BLaER1 treated with 17β-estradiol and CSF1 and Interleukin-3, amounts not matched to agents 10 nM and 100 nM (cell line): Measurements from ENCODE around the gene RERE.

Experiments
- H3K27ac ChIP-seq, 11 experiments: shearing (Covaris generic); formaldehyde crosslinking; 2 replicates each; pipeline ENCODE4 v1.8.1; 2022
- H3K27me3 ChIP-seq, 11 experiments: shearing (Covaris generic); formaldehyde crosslinking; 2 replicates each; pipeline ENCODE4 v1.8.1; 2022
- H3K36me3 ChIP-seq, 11 experiments: shearing (Covaris generic); formaldehyde crosslinking; 2 replicates each; pipeline ENCODE4 v1.8.1; 2022
- H3K4me1 ChIP-seq, 10 experiments: shearing (Covaris generic); formaldehyde crosslinking; 2 replicates each; pipeline ENCODE4 v1.8.1; 2022
- H3K4me2 ChIP-seq, 11 experiments: shearing (Covaris generic); formaldehyde crosslinking; 2 replicates each; pipeline ENCODE4 v1.8.1; 2022
- H3K4me3 ChIP-seq, 10 experiments: shearing (Covaris generic); formaldehyde crosslinking; 2 replicates each; pipeline ENCODE4 v1.8.1; 2022
- H3K9ac ChIP-seq, 11 experiments: shearing (Covaris generic); formaldehyde crosslinking; 2 replicates each; pipeline ENCODE4 v1.8.1; 2022
- H3K9me3 ChIP-seq, 11 experiments: shearing (Covaris generic); formaldehyde crosslinking; replicated peaks in 1 of 11; 2 replicates each; pipeline ENCODE4 v1.8.1; 2022
- H4K20me1 ChIP-seq, 11 experiments: shearing (Covaris generic); formaldehyde crosslinking; 2 replicates each; pipeline ENCODE4 v1.8.1; 2022
- Cebpa-rat ChIP-seq, 11 experiments: shearing (Covaris generic); IDR thresholded peaks; 2 replicates each; pipeline ENCODE4 v1.8.1; 2022

Gene RERE

GRCh38 chr1:8370905-8371315 is 446.5 kb downstream of the RERE start:
- H4K20me1 ChIP-seq: peaks cover 89 to 100% (median 99%) of the 10 kb centered on the region in 11 experiments
- peaks cover 35 to 77% (median 54%) of the 10 kb centered on the region in 11 experiments for H3K36me3 ChIP-seq
- no peak overlapping the region for H3K9ac ChIP-seq
- peaks cover 35 to 78% (median 57%) of the 10 kb centered on the region in 10 experiments for H3K4me1 ChIP-seq
- TF ChIP-seq Cebpa-rat (IDR thresholded peaks at IDR 0.05): no peak
- no peaks in the 10 kb centered on the region for H3K27me3 ChIP-seq
- H3K27ac ChIP-seq: no peak overlapping the region
- peaks cover 0 to 10% (median 0%) of the 10 kb centered on the region in 11 experiments; a peak in 6 of 22 replicates for H3K9me3 ChIP-seq
- H3K4me2 ChIP-seq: peak overlapping the region; percentile 31 to 65 (median 51)
- H3K4me3 ChIP-seq: no peak overlapping the region

- TF ChIP-seq Cebpa-rat (IDR thresholded peaks at IDR 0.05): no peak
- H3K9ac ChIP-seq: no peak overlapping the region
- H4K20me1 ChIP-seq: peaks cover 94 to 100% (median 100%) of the 10 kb centered on the region in 11 experiments
- H3K4me3 ChIP-seq: no peak overlapping the region
- no peak overlapping the region for H3K27ac ChIP-seq
- peaks cover 41 to 82% (median 59%) of the 10 kb centered on the region in 11 experiments for H3K36me3 ChIP-seq
- H3K4me1 ChIP-seq: peaks cover 35 to 78% (median 57%) of the 10 kb centered on the region in 10 experiments
- peak overlapping the region; percentile 31 to 65 (median 51); a peak in 16 of 22 replicates for H3K4me2 ChIP-seq
- no peaks in the 10 kb centered on the region for H3K27me3 ChIP-seq
- peaks cover 0 to 5% (median 0%) of the 10 kb centered on the region in 11 experiments; a peak in 5 of 22 replicates for H3K9me3 ChIP-seq
Measured at GRCh38 chr1:8370046-8370881, 447.2 kb downstream of the RERE start.

GRCh38 chr1:8368956-8369639 is 448.3 kb downstream of the RERE start:
- H4K20me1 ChIP-seq: peaks cover 88 to 99% (median 98%) of the 10 kb centered on the region in 11 experiments

DNA sequence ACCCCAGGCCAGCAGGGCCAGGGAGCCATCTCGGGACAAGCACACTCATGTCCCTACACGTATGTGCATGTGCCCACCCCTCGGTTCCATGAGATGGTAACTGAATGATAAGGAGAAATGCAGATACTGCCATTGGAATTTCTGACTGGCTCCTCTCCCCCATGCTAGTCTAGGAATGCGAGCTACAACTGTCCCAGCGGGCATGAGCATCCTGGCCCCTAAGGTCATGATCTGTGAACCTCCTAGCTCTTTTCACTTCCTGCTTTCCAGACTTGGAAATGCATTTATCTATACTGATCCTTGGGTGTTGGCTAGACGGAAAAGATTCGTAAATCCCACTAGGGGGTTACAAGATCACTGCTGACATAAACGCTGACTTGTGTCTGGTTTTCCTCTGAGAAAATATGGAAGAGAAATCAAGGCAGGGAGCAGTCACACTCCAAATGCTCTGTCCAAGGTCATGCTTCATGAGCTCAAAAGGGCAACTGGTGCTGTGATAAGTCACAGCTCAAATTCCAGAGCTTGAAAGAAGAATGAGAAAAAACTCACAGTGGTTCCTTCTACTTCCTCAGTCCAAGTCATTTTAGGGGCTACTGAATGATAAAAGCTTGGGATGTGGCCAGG is 449.8 kb downstream of the RERE start:
- no peaks in the 10 kb centered on the region for H3K27me3 ChIP-seq
- no peak overlapping the region for H3K9ac ChIP-seq
- H3K9me3 ChIP-seq: no peaks in the 10 kb centered on the region
- H4K20me1 ChIP-seq: peaks cover 83 to 99% (median 98%) of the 10 kb centered on the region in 11 experiments
- no peak overlapping the region for H3K4me3 ChIP-seq
- H3K4me1 ChIP-seq: peaks cover 18 to 66% (median 52%) of the 10 kb centered on the region in 10 experiments
- TF ChIP-seq Cebpa-rat (IDR thresholded peaks at IDR 0.05): no peak
- 0 out of 22 replicates have a peak overlapping the region, but pooled peaks of 2 of the 11 experiments have one; percentile 32 to 34 for H3K27ac ChIP-seq
- H3K4me2 ChIP-seq: peak overlapping the region in 6 of 11 experiments; percentile 5 to 57 (median 21); a peak in 10 of 22 replicates
- H3K36me3 ChIP-seq: peaks cover 47 to 88% (median 66%) of the 10 kb centered on the region in 11 experiments

More at GRCh38 chr1:8368956-8369639, 448.3 kb downstream of the RERE start:
- H3K9ac ChIP-seq: 0 out of 22 replicates have a peak overlapping the region, but pooled peaks of 1 of the 11 experiments have one; percentile 14
- H3K4me1 ChIP-seq: peaks cover 27 to 74% (median 53%) of the 10 kb centered on the region in 10 experiments
- H3K4me2 ChIP-seq: no peak overlapping the region
- no peak for TF ChIP-seq Cebpa-rat (IDR thresholded peaks at IDR 0.05)
- no peaks in the 10 kb centered on the region for H3K27me3 ChIP-seq
- H3K9me3 ChIP-seq: no peaks in the 10 kb centered on the region
- no peak overlapping the region for H3K27ac ChIP-seq
- peaks cover 46 to 88% (median 63%) of the 10 kb centered on the region in 11 experiments for H3K36me3 ChIP-seq
- H3K4me3 ChIP-seq: no peak overlapping the region

- no peak for TF ChIP-seq Cebpa-rat (IDR thresholded peaks at IDR 0.05)
- no peaks in the 10 kb centered on the region for H3K27me3 ChIP-seq
- H3K4me1 ChIP-seq: peaks cover 3 to 47% (median 33%) of the 10 kb centered on the region in 10 experiments
- H3K9ac ChIP-seq: no peak overlapping the region
- no peak overlapping the region for H3K4me3 ChIP-seq
- H3K36me3 ChIP-seq: peaks cover 61 to 88% (median 69%) of the 10 kb centered on the region in 11 experiments
- H4K20me1 ChIP-seq: peaks cover 82 to 99% (median 97%) of the 10 kb centered on the region in 11 experiments
- no peak overlapping the region for H3K4me2 ChIP-seq
- no peaks in the 10 kb centered on the region for H3K9me3 ChIP-seq
- H3K27ac ChIP-seq: no peak overlapping the region
Measured at GRCh38 chr1:8365661-8366362, 451.6 kb downstream of the RERE start.

DNA sequence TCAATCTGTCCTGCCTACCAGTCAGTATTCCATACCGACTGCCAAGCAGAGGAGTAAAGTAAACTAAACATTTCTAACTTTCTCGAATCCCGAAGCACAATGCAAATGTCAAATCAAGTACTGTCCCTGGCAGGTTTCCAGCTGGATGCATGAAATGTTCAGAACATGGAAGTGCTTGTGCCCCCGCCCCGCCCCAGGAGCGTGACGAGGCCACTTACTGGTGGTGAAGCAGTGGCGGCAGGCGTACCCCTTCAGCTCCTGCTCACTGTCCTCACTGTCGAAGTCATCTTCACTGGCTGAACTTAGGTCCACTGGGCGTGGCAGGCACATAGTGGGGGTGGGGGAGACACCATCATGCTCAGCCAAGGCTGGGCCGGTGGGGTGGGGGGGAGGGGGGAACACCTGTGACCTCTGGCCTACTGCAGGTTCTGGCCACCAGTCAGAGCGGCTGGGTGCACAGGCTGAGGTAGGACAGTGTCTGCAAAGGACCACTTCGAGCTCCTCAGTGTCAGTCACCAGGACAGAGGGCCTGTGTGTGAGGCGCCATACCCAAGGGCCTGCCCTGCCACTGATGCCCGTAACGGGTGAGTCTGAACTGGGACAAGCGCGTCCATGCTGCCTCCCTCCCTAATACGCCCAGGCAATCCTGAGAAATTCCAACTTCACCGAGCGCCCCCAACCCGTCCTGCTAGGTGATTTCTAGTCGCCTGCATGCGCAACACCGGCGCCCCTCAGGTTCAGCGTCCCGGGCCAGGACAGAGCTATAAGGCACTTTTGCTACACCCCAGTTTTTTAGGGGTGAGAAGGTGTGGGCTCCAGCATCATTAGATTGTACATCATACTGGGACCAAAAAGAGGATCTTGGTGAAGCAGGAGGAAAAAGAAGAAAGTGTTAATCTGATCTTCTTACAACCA is 452.7 kb downstream of the RERE start:
- H4K20me1 ChIP-seq: peaks cover 72 to 94% (median 91%) of the 10 kb centered on the region in 11 experiments
- H3K4me1 ChIP-seq: peaks cover 0 to 37% (median 25%) of the 10 kb centered on the region in 10 experiments; a peak in 13 of 20 replicates
- no peaks in the 10 kb centered on the region for H3K9me3 ChIP-seq
- H3K27me3 ChIP-seq: no peaks in the 10 kb centered on the region
- peak overlapping the region in 2 of 11 experiments; percentile 7 to 37; a peak in 2 of 22 replicates for H3K4me2 ChIP-seq
- TF ChIP-seq Cebpa-rat (IDR thresholded peaks at IDR 0.05): no peak
- H3K36me3 ChIP-seq: peaks cover 68 to 82% (median 72%) of the 10 kb centered on the region in 11 experiments
- H3K27ac ChIP-seq: no peak overlapping the region
- H3K4me3 ChIP-seq: no peak overlapping the region
- no peak overlapping the region for H3K9ac ChIP-seq

GRCh38 chr1:8363767-8364301 is 453.6 kb downstream of the RERE start:
- Histone ChIP-seq H3K9ac (no peak overlapping the region), H3K4me2 (peak overlapping the region in 2 of 11 experiments; percentile 7 to 37; a peak in 2 of 22 replicates), H3K4me1 (peaks cover 0 to 33% (median 25%) of the 10 kb centered on the region in 10 experiments; a peak in 13 of 20 replicates), H3K36me3 (peaks cover 75 to 89% (median 82%) of the 10 kb centered on the region in 11 experiments), H3K27me3 (no peaks in the 10 kb centered on the region), H3K27ac (peak overlapping the region in 2 of 11 experiments; percentile 12 to 30; a peak in 2 of 22 replicates), H4K20me1 (peaks cover 72 to 94% (median 89%) of the 10 kb centered on the region in 11 experiments), H3K9me3 (no peaks in the 10 kb centered on the region), H3K4me3 (no peak overlapping the region)
- no peak for TF ChIP-seq Cebpa-rat (IDR thresholded peaks at IDR 0.05)
